Endothelial cell of umbilical vein (primary cell): ENCODE measurements around the gene MT1M.

Experiments used
- EZH2 ChIP-seq: IDR thresholded peaks from 2 replicates; pipeline ENCODE4 v1.6.1; 2012; ENCODE audit warnings: borderline replicate concordance, low read depth, mild to moderate bottlenecking, moderate library complexity, low read length, inconsistent platforms; ENCODE audit not compliant: severe bottlenecking
- FOS ChIP-seq: IDR thresholded peaks from 2 replicates; pipeline ENCODE4 v1.6.1; 2011; ENCODE audit warnings: mild to moderate bottlenecking, low read length, moderate library complexity, borderline replicate concordance; ENCODE audit not compliant: insufficient read depth
- GATA2 ChIP-seq: IDR thresholded peaks from 2 replicates; pipeline ENCODE4 v1.7.0; 2011; ENCODE audit warnings: low read depth, mild to moderate bottlenecking, moderate library complexity, mixed read lengths, low read length; ENCODE audit not compliant: insufficient read length, insufficient read depth
- JUN ChIP-seq: IDR thresholded peaks from 2 replicates; pipeline ENCODE4 v1.6.1; 2011; ENCODE audit warnings: borderline replicate concordance, low read depth; ENCODE audit not compliant: insufficient read length, insufficient read depth
- POLR2A ChIP-seq: IDR thresholded peaks from 2 replicates; pipeline ENCODE4 v1.6.1; 2012; ENCODE audit warnings: low read depth, mild to moderate bottlenecking, control low read depth, low read length
- POLR2AphosphoS5 ChIP-seq: IDR thresholded peaks from 2 replicates; pipeline ENCODE4 v1.6.1; 2012; ENCODE audit warnings: low read depth, mild to moderate bottlenecking, control low read depth, low read length, moderate library complexity; ENCODE audit not compliant: insufficient read depth
- TF ChIP-seq, protein P1 (sequence below), 2 donors: IDR thresholded peaks; 1 replicate in 1 of 2; 2 replicates in 1 of 2; pipeline ENCODE4 v1.5.1; 2011; ENCODE audit warnings: low read length in 2 of 2, mild to moderate bottlenecking in 2 of 2, moderate library complexity in 2 of 2, control low read depth in 1 of 2, inconsistent platforms in 1 of 2, low read depth in 1 of 2; ENCODE audit not compliant: insufficient read depth in 1 of 2; ENCODE audit errors: extremely low read depth in 1 of 2
- TF ChIP-seq, protein P2 (sequence below): IDR thresholded peaks from 2 replicates; pipeline ENCODE4 v1.6.1; 2011; ENCODE audit not compliant: insufficient read depth, insufficient read length

DNA sequence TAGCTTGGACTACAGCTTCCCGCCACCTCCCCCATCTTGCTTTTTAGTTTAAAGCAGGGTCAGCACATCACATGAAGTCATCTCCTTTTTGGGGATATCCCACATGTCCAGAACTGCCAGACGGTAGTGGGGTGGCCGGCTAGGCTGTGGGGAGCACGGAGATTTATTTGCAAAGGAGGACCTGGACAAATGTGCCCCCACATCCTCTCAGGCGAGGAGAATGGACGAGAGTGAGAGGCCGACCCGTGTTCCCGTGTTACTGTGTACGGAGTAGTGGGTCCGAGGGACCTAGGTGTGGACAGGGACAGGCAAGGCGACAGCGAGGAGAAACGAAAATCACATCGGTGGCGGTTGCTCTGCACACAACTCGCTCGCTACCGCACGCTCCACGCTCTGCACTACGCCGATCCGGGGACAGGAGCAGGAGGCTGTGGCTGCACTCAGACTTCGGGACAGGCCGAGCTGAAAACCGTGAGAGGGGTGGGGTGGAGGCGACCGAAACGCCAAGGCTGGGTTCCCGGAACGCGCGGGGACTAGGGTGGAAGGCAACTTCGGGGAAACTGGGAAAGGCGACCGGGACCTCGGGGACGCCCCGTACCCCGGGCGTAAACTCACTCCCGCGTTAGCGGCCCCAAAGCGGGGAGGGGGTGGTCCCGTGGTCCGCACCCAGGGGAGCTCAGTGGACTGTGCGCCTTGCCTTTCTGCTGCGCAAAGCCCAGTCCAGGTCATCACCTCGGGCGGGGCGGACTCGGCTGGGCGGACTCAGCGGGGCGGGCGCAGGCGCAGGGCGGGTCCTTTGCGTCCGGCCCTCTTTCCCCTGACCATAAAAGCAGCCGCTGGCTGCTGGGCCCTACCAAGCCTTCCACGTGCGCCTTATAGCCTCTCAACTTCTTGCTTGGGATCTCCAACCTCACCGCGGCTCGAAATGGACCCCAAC lies 5.6 kb downstream of the MT1M start, which contains the start of gene MT1A:
- no peak for TF ChIP-seq POLR2AphosphoS5
- TF ChIP-seq, protein P1, sequence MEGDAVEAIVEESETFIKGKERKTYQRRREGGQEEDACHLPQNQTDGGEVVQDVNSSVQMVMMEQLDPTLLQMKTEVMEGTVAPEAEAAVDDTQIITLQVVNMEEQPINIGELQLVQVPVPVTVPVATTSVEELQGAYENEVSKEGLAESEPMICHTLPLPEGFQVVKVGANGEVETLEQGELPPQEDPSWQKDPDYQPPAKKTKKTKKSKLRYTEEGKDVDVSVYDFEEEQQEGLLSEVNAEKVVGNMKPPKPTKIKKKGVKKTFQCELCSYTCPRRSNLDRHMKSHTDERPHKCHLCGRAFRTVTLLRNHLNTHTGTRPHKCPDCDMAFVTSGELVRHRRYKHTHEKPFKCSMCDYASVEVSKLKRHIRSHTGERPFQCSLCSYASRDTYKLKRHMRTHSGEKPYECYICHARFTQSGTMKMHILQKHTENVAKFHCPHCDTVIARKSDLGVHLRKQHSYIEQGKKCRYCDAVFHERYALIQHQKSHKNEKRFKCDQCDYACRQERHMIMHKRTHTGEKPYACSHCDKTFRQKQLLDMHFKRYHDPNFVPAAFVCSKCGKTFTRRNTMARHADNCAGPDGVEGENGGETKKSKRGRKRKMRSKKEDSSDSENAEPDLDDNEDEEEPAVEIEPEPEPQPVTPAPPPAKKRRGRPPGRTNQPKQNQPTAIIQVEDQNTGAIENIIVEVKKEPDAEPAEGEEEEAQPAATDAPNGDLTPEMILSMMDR (IDR thresholded peaks at IDR 0.05; ENCODE audit: extremely low read depth in 1 of 2, insufficient read depth in 1 of 2, low read depth in 1 of 2, low read length in 2 of 2), result no peak
- TF ChIP-seq POLR2A, result peak; percentile 53
- TF ChIP-seq EZH2, result peak; percentile 61
- TF ChIP-seq, protein P2, sequence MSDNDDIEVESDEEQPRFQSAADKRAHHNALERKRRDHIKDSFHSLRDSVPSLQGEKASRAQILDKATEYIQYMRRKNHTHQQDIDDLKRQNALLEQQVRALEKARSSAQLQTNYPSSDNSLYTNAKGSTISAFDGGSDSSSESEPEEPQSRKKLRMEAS, result no peak
- TF ChIP-seq JUN, result no peak
- TF ChIP-seq GATA2, result no peak
- TF ChIP-seq FOS, result no peak
